ENCODE data around the gene ZNF784.

Gene ZNF784

DNA sequence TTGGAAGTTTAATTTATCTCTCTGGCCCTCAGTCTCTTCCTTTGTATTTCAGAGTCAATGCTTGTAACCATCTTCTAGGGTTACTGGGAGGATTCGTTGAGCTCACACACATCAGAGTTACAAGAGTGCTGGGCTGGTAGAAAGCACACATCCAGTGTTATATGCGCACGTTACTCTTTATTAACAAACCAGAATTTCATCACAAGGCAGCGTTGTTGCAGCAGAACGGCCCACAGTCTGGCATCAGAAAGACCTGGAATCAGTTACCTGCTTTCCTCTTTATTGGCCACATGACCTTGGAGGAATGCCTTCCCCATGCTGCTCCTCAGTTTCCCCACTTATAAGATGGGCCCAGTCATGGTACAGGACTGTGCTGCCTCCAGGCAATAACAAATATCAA lies 15.0 kb downstream of the ZNF784 start:
- Mint-ChIP-seq H3K4me3 (no peak overlapping the region), H3K9me3 (no peaks in the 10 kb centered on the region), H3K4me1 (peaks cover 58% of the 10 kb centered on the region), H3K36me3 (ENCODE audit: insufficient read depth) (peaks cover 14% of the 10 kb centered on the region), H3K27ac (ENCODE audit: low read depth) (no peak overlapping the region), H3K27me3 (no peaks in the 10 kb centered on the region)
- ATAC-seq (replicated peaks; ENCODE audit: extremely low read depth, poor library complexity, severe bottlenecking), result no peak
- no peak for DNase-seq (ENCODE audit: low spot score in 2 of 2)

DNA sequence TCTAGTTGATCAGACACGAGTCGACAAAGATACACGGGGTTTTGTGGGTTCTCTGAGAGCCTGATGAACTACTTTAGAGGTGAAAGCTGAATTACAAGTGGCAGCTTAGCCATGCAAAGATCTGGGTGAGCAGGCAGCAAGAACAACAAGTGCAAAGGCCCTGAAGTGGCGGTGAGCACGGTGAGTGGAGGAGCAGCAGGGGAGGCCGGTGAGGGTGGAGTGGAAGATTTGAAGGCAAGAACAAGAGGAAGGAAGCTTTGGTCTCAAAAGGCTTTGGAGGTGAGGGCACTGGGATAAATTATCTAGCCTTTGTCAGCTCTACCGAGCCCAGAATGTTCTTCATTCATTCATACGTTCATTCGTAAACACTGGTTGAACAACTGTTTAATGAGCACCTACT lies 17.5 kb downstream of the ZNF784 start:
- Mint-ChIP-seq H3K4me3 (peak overlapping the region; percentile 89), H3K4me1 (peaks cover 56% of the 10 kb centered on the region), H3K27me3 (no peaks in the 10 kb centered on the region), H3K36me3 (ENCODE audit: insufficient read depth) (peaks cover 11% of the 10 kb centered on the region), H3K27ac (ENCODE audit: low read depth) (peak overlapping the region; percentile 95), H3K9me3 (no peaks in the 10 kb centered on the region)
- ATAC-seq (replicated peaks; ENCODE audit: extremely low read depth, poor library complexity, severe bottlenecking) (no peak), DNase-seq (ENCODE audit: low spot score in 2 of 2) (no peak)

DNA sequence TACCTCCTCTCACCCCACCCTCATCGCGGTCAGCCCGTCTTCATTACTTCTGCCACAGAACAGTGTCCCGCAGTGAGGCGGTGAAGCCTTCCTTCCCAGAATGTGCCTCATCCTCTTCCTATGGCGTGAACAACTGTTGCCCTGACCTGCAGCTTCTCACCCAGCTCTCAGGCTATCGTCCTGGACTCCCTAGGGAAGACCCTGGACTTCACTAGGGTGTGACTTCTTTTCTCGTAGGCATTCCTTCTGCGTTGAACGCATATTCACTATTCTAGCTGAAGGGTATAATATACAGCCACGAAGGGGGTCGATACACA lies 17.9 kb downstream of the ZNF784 start:
- no peaks in the 10 kb centered on the region for H3K27me3 Mint-ChIP-seq
- H3K4me1 Mint-ChIP-seq, result peaks cover 58% of the 10 kb centered on the region
- peak overlapping the region; percentile 95 for H3K27ac Mint-ChIP-seq (ENCODE audit: low read depth)
- no peak for ATAC-seq (replicated peaks; ENCODE audit: extremely low read depth, poor library complexity, severe bottlenecking)
- H3K4me3 Mint-ChIP-seq, result peak overlapping the region; percentile 89
- peaks cover 11% of the 10 kb centered on the region for H3K36me3 Mint-ChIP-seq (ENCODE audit: insufficient read depth)
- DNase-seq (ENCODE audit: low spot score in 2 of 2), result no peak
- H3K9me3 Mint-ChIP-seq, result no peaks in the 10 kb centered on the region

DNA sequence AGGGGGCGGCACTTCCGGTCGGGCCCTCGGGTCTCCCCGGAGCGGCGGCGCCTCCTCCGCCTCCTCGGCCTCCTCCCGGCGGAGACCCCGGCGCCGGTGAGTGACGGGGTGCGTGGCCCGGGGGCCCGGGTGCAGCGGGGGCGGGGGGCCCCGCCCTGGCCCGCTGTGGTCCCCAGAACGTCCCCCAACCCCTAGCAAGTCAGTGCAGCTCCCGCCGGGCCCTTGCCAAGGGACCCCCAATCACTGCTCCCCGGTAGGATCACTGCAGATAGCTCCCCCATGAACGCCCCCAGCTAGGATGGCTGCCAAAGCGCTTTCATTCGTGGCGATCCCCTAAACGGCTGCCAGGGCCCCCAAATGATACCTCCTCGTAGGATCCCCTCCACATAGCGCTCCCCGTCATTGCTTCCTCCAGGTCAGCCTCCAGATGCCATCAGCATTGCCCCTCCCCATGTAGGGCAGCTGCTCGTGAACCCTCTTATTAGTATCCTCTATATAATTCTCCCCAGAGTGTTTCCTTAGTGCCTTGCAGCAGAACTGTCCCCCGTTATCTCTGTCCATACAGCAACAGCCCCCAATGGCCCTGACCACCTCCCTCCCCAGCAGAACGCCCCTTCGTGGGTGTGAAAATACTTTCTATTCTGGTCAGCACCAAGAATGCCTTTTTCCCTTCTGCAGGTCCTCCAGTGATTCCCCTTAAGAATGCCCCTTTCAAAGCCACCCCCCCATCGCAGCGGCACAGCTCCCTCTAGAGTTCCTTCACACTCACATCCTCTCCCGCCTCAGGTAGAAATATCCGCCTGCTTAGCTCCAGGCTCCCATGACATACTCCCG lies 18.5 kb downstream of the ZNF784 start, which contains the start of gene ZNF865:
TSS of gene ZNF865 (plus strand) at position 11 of the 834 bp plus-strand sequence. CDS start 7,972 bp downstream, outside the sequence.
- ATAC-seq (replicated peaks; ENCODE audit: extremely low read depth, poor library complexity, severe bottlenecking), result peak; percentile 50
- H3K9me3 Mint-ChIP-seq, result no peaks in the 10 kb centered on the region
- peaks cover 58% of the 10 kb centered on the region for H3K4me1 Mint-ChIP-seq
- H3K27me3 Mint-ChIP-seq, result no peaks in the 10 kb centered on the region
- DNase-seq (ENCODE audit: low spot score in 2 of 2), result peak; percentile 44 to 47
- peak within 1 kb of the TSS; percentile 95 for H3K27ac Mint-ChIP-seq (ENCODE audit: low read depth)
- peaks cover 11% of the 10 kb centered on the region for H3K36me3 Mint-ChIP-seq (ENCODE audit: insufficient read depth)
- peak within 1 kb of the TSS; percentile 89 for H3K4me3 Mint-ChIP-seq

DNA sequence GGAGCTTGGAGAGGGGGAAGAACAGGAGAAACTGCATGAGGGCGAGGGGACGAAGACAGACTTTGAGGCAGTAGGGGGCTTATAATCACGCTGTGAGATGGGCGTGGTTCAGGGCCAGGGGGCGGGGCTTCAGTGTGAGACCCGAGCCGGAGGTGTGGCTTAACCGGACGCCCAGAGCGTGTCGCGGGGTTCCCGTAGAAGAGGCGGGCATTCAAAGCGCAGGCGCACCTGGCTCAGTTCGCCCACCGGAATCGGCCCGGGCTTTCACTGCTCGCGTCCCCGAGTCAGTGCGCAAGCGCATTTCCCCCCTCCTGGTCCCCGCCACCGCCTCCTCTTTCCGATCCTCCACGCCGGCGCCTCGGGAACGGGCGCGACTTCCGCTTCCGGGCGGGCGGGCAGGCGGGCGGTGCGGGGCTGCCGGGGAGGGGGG lies 19.1 kb downstream of the ZNF784 start:
- Mint-ChIP-seq H3K27ac (ENCODE audit: low read depth) (peak overlapping the region; percentile 95), H3K4me1 (peaks cover 54% of the 10 kb centered on the region), H3K4me3 (peak overlapping the region; percentile 89), H3K9me3 (no peaks in the 10 kb centered on the region), H3K27me3 (no peaks in the 10 kb centered on the region), H3K36me3 (ENCODE audit: insufficient read depth) (peaks cover 11% of the 10 kb centered on the region)
- peak; percentile 75 for ATAC-seq (replicated peaks; ENCODE audit: extremely low read depth, poor library complexity, severe bottlenecking)
- DNase-seq (ENCODE audit: low spot score in 2 of 2), result peak; percentile 92 to 94

DNA sequence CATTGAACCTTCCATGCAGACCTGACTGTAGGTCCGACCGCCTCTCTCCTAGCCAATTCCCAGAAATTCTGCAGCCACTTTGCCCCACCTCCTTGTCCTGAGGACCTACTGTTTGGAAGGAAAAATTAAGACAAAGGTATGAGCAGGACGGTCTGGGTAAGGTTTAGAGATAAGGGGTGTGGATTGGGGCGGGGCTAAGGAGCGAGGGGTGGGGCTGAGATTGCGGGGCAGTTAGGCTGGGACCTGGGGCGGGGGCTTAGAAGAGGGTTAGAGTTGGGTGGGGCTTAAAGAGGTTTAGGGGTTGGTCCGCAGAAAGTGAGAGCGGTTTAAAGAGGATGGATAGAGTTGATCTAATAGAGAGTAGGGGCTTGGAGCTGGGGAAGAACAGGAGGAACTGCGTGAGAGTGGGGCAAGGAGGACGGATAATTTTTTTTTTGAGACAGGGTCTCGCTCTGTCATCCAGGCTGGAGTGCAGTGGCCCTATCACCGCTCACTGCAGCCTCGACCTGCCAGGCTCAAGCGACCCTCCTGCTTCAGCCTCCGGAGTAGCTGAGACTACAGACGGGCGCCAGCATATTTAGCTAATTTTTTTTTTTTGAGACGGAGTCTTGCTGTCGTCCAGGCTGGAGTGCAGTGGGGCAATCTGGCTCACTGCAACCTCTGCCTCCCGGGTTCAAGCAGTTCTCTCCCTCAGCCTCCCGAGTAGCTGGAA lies 20.6 kb downstream of the ZNF784 start:
- H3K27me3 Mint-ChIP-seq, result no peaks in the 10 kb centered on the region
- peaks cover 14% of the 10 kb centered on the region for H3K36me3 Mint-ChIP-seq (ENCODE audit: insufficient read depth)
- ATAC-seq (replicated peaks; ENCODE audit: extremely low read depth, poor library complexity, severe bottlenecking), result no peak
- DNase-seq (ENCODE audit: low spot score in 2 of 2), result no peak
- peak overlapping the region; percentile 89 for H3K4me3 Mint-ChIP-seq
- H3K4me1 Mint-ChIP-seq, result peaks cover 58% of the 10 kb centered on the region
- H3K27ac Mint-ChIP-seq (ENCODE audit: low read depth), result no peak overlapping the region
- no peaks in the 10 kb centered on the region for H3K9me3 Mint-ChIP-seq

DNA sequence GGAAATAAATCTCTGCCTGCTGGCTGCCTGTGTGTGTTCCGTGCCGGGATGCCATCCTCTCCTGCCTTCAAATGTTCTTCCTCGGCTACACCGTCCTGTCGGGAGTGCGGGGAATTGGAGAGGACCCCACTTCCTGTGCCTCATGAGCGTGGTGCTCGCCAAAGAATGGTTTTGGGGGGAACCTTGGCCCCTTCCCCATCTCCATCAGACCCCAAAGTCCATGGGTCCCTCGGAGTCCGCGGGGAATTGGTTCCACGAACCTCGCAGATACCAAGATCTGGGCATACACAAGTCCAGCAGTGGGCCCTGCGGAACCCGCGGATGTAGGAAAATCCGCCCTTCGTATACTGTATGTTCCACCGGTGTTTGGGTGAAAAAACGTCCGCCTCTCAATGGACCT lies 21.3 kb downstream of the ZNF784 start:
- H3K9me3 Mint-ChIP-seq, result no peaks in the 10 kb centered on the region
- DNase-seq (ENCODE audit: low spot score in 2 of 2) (no peak), ATAC-seq (replicated peaks; ENCODE audit: extremely low read depth, poor library complexity, severe bottlenecking) (no peak)
- peak overlapping the region; percentile 89 for H3K4me3 Mint-ChIP-seq
- peaks cover 61% of the 10 kb centered on the region for H3K4me1 Mint-ChIP-seq
- no peaks in the 10 kb centered on the region for H3K27me3 Mint-ChIP-seq
- H3K36me3 Mint-ChIP-seq (ENCODE audit: insufficient read depth), result peaks cover 14% of the 10 kb centered on the region
- H3K27ac Mint-ChIP-seq (ENCODE audit: low read depth), result no peak overlapping the region

DNA sequence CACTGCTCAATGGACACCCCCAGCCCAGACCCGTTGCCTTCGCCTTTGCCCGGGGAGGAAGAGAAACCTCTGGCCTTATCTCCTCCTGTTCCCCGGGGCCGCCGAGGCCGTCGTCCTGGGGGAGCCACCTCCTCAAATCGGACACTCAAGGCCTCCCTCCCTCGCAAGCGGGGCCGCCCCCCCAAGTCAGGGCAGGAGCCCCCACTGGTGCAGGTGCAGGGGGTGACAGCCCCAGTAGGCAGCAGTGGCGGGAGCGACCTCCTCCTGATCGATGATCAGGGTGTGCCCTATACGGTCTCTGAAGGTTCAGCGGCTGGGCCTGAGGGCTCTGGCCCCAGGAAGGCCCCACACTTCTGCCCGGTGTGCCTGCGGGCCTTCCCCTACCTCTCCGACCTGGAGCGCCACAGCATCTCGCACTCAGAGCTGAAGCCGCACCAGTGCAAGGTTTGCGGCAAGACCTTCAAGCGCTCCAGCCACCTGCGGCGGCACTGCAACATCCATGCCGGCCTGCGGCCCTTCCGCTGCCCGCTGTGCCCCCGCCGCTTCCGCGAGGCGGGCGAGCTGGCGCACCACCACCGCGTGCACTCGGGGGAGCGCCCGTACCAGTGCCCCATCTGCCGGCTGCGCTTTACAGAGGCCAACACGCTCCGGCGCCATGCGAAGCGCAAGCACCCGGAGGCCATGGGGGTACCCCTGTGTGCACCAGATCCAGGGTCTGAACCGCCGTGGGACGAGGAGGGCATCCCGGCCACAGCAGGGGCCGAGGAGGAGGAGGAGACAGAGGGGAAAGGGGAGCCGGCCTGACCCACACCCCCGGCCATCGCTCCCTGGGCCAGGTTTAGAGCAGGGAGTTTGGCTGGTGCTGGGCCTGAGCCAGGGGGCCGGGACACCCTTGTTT lies 22.0 kb downstream of the ZNF784 start:
- no peaks in the 10 kb centered on the region for H3K27me3 Mint-ChIP-seq
- no peaks in the 10 kb centered on the region for H3K9me3 Mint-ChIP-seq
- peaks cover 53% of the 10 kb centered on the region for H3K4me1 Mint-ChIP-seq
- H3K36me3 Mint-ChIP-seq (ENCODE audit: insufficient read depth), result peaks cover 14% of the 10 kb centered on the region
- DNase-seq (ENCODE audit: low spot score in 2 of 2) (no peak), ATAC-seq (replicated peaks; ENCODE audit: extremely low read depth, poor library complexity, severe bottlenecking) (no peak)
- peak overlapping the region; percentile 94 for H3K4me3 Mint-ChIP-seq
- no peak overlapping the region for H3K27ac Mint-ChIP-seq (ENCODE audit: low read depth)

DNA sequence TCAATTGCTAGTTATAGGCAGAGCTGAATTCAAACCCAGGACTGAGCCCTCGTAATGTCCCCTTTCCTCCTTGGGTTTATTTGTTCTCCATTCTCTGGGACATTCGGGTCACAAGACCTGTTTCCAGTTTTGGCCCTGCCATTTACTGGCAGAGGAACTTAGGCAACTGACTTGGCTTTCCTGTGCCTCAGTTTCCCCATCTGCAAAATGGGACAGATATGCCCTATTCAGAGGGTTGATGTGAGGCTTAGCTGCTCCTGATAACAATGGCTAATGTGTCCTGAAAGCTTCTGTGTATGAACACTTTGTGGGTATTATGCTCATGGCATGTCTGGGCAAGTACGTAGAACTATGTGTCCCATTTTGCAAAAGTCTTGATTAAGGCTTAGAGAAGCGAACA lies 23.3 kb downstream of the ZNF784 start:
- no peak for ATAC-seq (replicated peaks; ENCODE audit: extremely low read depth, poor library complexity, severe bottlenecking)
- no peaks in the 10 kb centered on the region for H3K9me3 Mint-ChIP-seq
- no peaks in the 10 kb centered on the region for H3K27me3 Mint-ChIP-seq
- DNase-seq (ENCODE audit: low spot score in 2 of 2), result no peak
- peak overlapping the region; percentile 94 for H3K4me3 Mint-ChIP-seq
- H3K36me3 Mint-ChIP-seq (ENCODE audit: insufficient read depth), result peaks cover 13% of the 10 kb centered on the region
- peak overlapping the region; percentile 29 for H3K27ac Mint-ChIP-seq (ENCODE audit: low read depth)
- H3K4me1 Mint-ChIP-seq, result peaks cover 40% of the 10 kb centered on the region

DNA sequence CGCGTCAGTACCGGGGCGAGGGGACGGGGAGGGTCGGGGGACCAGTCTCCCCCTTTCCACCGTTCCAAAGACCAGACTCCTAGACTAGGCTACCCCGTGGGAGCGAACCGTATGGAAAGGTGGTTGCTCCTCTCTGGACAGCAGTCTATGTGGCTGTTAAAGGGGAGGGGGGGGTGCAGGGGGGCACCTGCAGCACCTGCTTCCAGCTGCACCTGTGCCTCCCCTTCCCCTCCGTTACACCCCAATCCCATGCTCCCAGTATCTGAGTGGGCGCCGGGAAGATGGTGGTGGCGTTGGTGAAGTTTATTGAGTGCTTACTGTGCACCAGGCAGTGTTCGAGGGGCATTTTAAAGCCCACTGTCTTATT lies 23.7 kb downstream of the ZNF784 start:
- H3K27me3 Mint-ChIP-seq, result no peaks in the 10 kb centered on the region
- H3K36me3 Mint-ChIP-seq (ENCODE audit: insufficient read depth), result peaks cover 9% of the 10 kb centered on the region
- DNase-seq (ENCODE audit: low spot score in 2 of 2) (no peak), ATAC-seq (replicated peaks; ENCODE audit: extremely low read depth, poor library complexity, severe bottlenecking) (no peak)
- H3K4me3 Mint-ChIP-seq, result peak overlapping the region; percentile 94
- peak overlapping the region; percentile 29 for H3K27ac Mint-ChIP-seq (ENCODE audit: low read depth)
- no peaks in the 10 kb centered on the region for H3K9me3 Mint-ChIP-seq
- H3K4me1 Mint-ChIP-seq, result peaks cover 36% of the 10 kb centered on the region

DNA sequence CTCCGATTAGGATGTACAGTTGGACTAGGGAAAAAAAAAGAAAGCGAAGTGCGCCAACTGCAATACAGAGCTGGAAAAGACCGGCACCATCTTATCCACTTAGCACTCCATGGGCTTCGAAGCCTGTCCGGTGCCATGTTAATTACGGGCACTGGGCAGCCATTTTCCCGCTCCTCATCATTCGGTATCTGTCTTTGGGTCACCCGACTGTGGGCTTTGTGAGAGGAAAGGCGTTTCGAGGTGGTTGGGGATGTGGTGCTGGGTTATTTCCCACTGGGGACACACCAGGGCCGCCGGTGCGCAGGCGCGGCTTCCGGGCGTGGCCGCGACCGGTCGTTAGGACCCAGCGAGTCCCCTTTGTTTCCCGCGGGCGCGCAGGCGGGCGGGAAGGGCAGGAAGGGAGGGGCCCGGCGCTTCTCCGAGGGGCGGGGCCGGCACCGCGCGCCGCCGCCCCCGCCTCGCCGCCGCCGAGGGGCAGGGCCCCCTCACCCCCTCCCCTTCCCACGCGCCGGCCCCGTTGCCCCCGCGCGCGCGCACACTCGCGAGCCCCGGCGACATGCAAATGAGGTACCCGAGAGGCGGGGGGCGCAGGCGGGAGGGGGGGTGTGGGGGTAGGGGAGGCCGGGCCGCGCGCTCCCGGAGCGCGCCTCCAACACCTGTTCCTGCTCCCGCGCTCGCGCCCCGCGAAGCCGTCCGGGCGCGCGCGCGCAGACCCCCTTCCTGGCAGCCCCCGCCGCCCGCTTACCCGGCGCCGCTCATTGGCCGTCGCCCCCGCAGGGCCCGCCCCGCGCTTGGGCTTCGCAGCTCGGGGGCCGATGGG lies 24.3 kb downstream of the ZNF784 start, which contains the start of gene ZNF524:
TSS of gene ZNF524 (plus strand) at position 447 of the 820 bp plus-strand sequence. CDS start 1,825 bp downstream, outside the sequence.
- Mint-ChIP-seq H3K9me3 (no peaks in the 10 kb centered on the region), H3K36me3 (ENCODE audit: insufficient read depth) (peaks cover 10% of the 10 kb centered on the region), H3K27ac (ENCODE audit: low read depth) (peak within 1 kb of the TSS; percentile 91), H3K4me1 (peaks cover 34% of the 10 kb centered on the region), H3K4me3 (peak within 1 kb of the TSS; percentile 94), H3K27me3 (no peaks in the 10 kb centered on the region)
- peak; percentile 75 to 85 for DNase-seq (ENCODE audit: low spot score in 2 of 2)
- peak; percentile 73 for ATAC-seq (replicated peaks; ENCODE audit: extremely low read depth, poor library complexity, severe bottlenecking)
